ENCODE measurements around the gene ATP2A1. TPM values are rescaled to one million over a fixed set of nuclear protein-coding genes. Genes with fewer than 3 reads are reported as not detected.

Gene ATP2A1
- total RNA-seq (ENCODE audit: low replicate concordance) = 1.6 and 8.2 TPM in 2 replicates

DNA sequence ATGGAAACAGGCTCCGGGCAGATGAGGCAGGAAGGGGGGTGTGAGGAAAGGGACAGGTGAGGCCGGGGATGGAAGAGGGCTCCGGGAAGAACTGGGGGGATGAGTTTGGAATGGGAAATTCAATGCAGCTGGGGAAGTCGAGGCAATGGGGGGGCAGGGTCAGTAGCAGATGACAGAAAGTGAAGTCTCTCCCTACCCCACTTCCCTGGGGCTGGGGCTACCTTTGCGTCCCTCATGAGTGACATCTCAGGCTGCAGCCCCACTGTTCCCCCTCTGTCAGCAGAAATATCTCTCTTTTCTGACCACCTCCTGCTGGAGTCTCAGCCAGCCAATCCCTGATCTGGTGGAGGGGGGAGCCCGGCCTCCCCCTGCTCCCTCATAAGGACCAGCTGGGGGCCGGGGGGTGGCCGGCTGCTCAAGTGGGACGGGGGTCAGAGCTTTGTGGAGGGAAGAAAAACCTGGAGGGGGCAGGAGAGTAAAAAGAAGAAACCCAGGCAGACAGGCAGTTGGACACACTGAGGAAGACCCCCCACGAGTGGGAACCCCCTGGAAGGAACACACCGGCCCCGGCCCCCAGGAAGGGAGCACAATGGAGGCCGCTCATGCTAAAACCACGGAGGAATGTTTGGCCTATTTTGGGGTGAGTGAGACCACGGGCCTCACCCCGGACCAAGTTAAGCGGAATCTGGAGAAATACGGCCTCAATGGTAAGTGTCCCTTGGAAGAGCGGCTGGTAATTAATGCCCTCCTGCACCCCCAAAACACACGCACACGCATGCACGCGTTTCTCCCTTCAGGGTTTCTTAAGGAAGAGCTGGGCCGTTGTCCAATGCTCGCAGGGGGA, at the start of gene ATP2A1:
ATP2A1 (plus strand) TSS at position 406 of the 844 bp plus-strand sequence; CDS start at position 590, 184 bp downstream.
- DNase-seq (ENCODE audit: low spot score) = no peak
- no peaks in the 10 kb centered on the region for H3K9me3 Mint-ChIP-seq

DNA sequence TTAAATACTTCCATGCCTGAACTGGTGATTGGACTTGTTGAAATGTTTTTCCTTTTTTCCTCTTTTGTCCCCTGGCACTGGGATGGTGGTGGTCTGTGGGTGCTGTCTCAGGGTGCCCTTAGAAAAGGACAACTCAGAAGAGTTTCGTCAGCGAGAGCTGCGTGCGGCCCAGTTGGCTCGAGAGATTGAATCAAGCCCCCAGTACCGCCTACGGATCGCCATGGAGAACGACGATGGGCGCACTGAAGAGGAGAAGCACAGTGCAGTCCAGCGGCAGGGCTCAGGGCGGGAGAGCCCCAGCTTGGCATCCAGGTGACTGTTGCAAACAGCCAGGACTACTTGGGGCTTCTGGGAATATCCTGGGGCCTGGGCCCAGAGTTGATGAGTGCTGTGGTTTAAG, 48.5 kb upstream of the ATP2A1 start:
- peaks cover under 1% of the 10 kb centered on the region for H3F3A ChIP-seq (ENCODE audit: low read depth)
- H3K4me3 Mint-ChIP-seq = no peak overlapping the region
- peaks cover 37% of the 10 kb centered on the region for H3K36me3 ChIP-seq
- no peaks in the 10 kb centered on the region for H3K9me3 Mint-ChIP-seq
- no peaks in the 10 kb centered on the region for H3K9me3 ChIP-seq (ENCODE audit: low read depth)
- H3K4me3 ChIP-seq = no peak overlapping the region
- TF ChIP-seq EZH2phosphoT487 (IDR thresholded peaks at IDR 0.05) = no peak
- TF ChIP-seq, protein P1, sequence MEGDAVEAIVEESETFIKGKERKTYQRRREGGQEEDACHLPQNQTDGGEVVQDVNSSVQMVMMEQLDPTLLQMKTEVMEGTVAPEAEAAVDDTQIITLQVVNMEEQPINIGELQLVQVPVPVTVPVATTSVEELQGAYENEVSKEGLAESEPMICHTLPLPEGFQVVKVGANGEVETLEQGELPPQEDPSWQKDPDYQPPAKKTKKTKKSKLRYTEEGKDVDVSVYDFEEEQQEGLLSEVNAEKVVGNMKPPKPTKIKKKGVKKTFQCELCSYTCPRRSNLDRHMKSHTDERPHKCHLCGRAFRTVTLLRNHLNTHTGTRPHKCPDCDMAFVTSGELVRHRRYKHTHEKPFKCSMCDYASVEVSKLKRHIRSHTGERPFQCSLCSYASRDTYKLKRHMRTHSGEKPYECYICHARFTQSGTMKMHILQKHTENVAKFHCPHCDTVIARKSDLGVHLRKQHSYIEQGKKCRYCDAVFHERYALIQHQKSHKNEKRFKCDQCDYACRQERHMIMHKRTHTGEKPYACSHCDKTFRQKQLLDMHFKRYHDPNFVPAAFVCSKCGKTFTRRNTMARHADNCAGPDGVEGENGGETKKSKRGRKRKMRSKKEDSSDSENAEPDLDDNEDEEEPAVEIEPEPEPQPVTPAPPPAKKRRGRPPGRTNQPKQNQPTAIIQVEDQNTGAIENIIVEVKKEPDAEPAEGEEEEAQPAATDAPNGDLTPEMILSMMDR (IDR thresholded peaks at IDR 0.05) = no peak
- no peak for TF ChIP-seq EZH2 (IDR thresholded peaks at IDR 0.05)
- no peaks in the 10 kb centered on the region for H3K27me3 ChIP-seq
- no peak overlapping the region for H3K27ac ChIP-seq
- H3K4me1 ChIP-seq = peaks cover 9% of the 10 kb centered on the region
- H3K9ac ChIP-seq = no peak overlapping the region
- no peak overlapping the region for H2AFZ ChIP-seq (replicated peaks)
- H3K79me2 ChIP-seq (ENCODE audit: low read depth) = peaks cover 53% of the 10 kb centered on the region
- H3K4me2 ChIP-seq = no peak overlapping the region
- H4K20me1 ChIP-seq (ENCODE audit: low read depth) = peaks cover 50% of the 10 kb centered on the region
- H3K36me3 Mint-ChIP-seq = peaks cover 59% of the 10 kb centered on the region
- H3K27ac Mint-ChIP-seq = no peak overlapping the region
- no peak for DNase-seq (ENCODE audit: low spot score)
- peaks cover 3% of the 10 kb centered on the region for H3K27me3 Mint-ChIP-seq (ENCODE audit: insufficient read depth, low read depth)
- H3K4me1 Mint-ChIP-seq = peaks cover 11% of the 10 kb centered on the region

More for the DNA sequence above, at the start of gene ATP2A1:
- Histone ChIP-seq H3K79me2 (ENCODE audit: low read depth) (peaks cover 10% of the 10 kb centered on the region), H3K4me2 (peak within 1 kb of the TSS; percentile 100), H3K4me1 (peaks cover 21% of the 10 kb centered on the region), H3K4me3 (peak within 1 kb of the TSS; percentile 95), H3K27me3 (peaks cover 5% of the 10 kb centered on the region), H3F3A (ENCODE audit: low read depth) (peaks cover 44% of the 10 kb centered on the region), H4K20me1 (ENCODE audit: low read depth) (peaks cover 8% of the 10 kb centered on the region), H3K36me3 (no peaks in the 10 kb centered on the region), H2AFZ (replicated peaks) (peak within 1 kb of the TSS; percentile 97), H3K9ac (peak within 1 kb of the TSS; percentile 83), H3K9me3 (ENCODE audit: low read depth) (no peaks in the 10 kb centered on the region), H3K27ac (no peak within 1 kb of the TSS)
- Mint-ChIP-seq H3K36me3 (no peaks in the 10 kb centered on the region), H3K27ac (peak within 1 kb of the TSS; percentile 8), H3K4me3 (peak within 1 kb of the TSS; percentile 94), H3K4me1 (peaks cover 45% of the 10 kb centered on the region), H3K27me3 (ENCODE audit: insufficient read depth, low read depth) (peaks cover 8% of the 10 kb centered on the region)
- no peak for TF ChIP-seq EZH2phosphoT487 (IDR thresholded peaks at IDR 0.05)
- TF ChIP-seq, protein P1 (IDR thresholded peaks at IDR 0.05) = no peak
- no peak for TF ChIP-seq EZH2 (IDR thresholded peaks at IDR 0.05)

DNA sequence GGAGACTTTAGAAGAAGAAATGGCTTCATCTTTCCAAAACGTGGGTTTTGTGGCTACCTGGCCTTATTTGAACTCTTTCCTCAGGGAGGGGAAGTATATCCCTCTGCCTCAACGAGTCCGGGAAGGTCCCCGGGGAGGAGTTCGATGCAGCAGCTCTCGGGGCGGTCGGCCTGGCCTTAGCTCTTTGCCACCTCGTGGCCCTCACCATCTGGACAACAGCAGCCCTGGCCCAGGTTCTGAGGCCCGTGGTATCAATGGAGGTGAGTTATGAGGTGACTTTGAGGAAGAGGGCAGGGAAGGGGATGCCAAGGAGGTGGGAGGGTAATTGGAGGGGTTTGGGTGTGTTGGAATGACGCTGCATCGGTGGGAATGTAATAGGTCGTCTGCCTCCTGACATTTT, 47.8 kb upstream of the ATP2A1 start:
- Mint-ChIP-seq H3K27me3 (ENCODE audit: insufficient read depth, low read depth) (no peaks in the 10 kb centered on the region), H3K4me3 (no peak overlapping the region), H3K36me3 (peaks cover 60% of the 10 kb centered on the region), H3K27ac (no peak overlapping the region), H3K4me1 (peaks cover 6% of the 10 kb centered on the region), H3K9me3 (no peaks in the 10 kb centered on the region)
- H3K36me3 ChIP-seq = peaks cover 37% of the 10 kb centered on the region
- TF ChIP-seq EZH2 (IDR thresholded peaks at IDR 0.05) = no peak
- TF ChIP-seq EZH2phosphoT487 (IDR thresholded peaks at IDR 0.05) = no peak
- TF ChIP-seq, protein P1 (IDR thresholded peaks at IDR 0.05) = no peak
- H3K4me1 ChIP-seq = peaks cover 1% of the 10 kb centered on the region
- H4K20me1 ChIP-seq (ENCODE audit: low read depth) = peaks cover 42% of the 10 kb centered on the region
- H3K27ac ChIP-seq = no peak overlapping the region
- no peak overlapping the region for H2AFZ ChIP-seq (replicated peaks)
- H3K27me3 ChIP-seq = no peaks in the 10 kb centered on the region
- H3K79me2 ChIP-seq (ENCODE audit: low read depth) = peaks cover 45% of the 10 kb centered on the region
- no peaks in the 10 kb centered on the region for H3F3A ChIP-seq (ENCODE audit: low read depth)
- no peak overlapping the region for H3K4me2 ChIP-seq
- H3K4me3 ChIP-seq = no peak overlapping the region
- no peak overlapping the region for H3K9ac ChIP-seq
- no peaks in the 10 kb centered on the region for H3K9me3 ChIP-seq (ENCODE audit: low read depth)
- DNase-seq (ENCODE audit: low spot score) = no peak

All from neural progenitor cell (in vitro differentiated cells).